Neuronal stem cell (in vitro differentiated cells): ENCODE measurements around the gene SOX13.
"Not testable (repeated sequence)": the region's sequence is repeated elsewhere in the genome, so short reads cannot be mapped to it uniquely, and the experiment has no call there.

ENCODE experiments used
- DNase-seq: peaks from one replicate; pipeline ENCODE4 v3.0.0-alpha.2; 2013; ENCODE audit warnings: low spot score
- H2AFZ ChIP-seq: one replicate; pipeline ENCODE4 v1.6.1; 2013; ENCODE audit warnings: mild to moderate bottlenecking, low read length, inconsistent platforms
- H2AK5ac ChIP-seq: 2 replicates; pipeline ENCODE4 v1.6.1; 2013; ENCODE audit warnings: low read depth, mild to moderate bottlenecking, inconsistent platforms, low read length, moderate library complexity, mixed read lengths
- H2BK120ac ChIP-seq: 2 replicates; pipeline ENCODE4 v1.6.1; 2013; ENCODE audit warnings: low read depth, mild to moderate bottlenecking, inconsistent platforms, low read length, moderate library complexity, mixed read lengths
- H2BK12ac ChIP-seq: one replicate; pipeline ENCODE4 v1.6.1; 2013; ENCODE audit warnings: low read length, inconsistent platforms
- H2BK15ac ChIP-seq: 2 replicates; pipeline ENCODE4 v1.6.1; 2013; ENCODE audit warnings: mild to moderate bottlenecking, low read length, inconsistent platforms, mixed read lengths
- H2BK5ac ChIP-seq: one replicate; pipeline ENCODE4 v1.6.1; 2013; ENCODE audit warnings: inconsistent platforms, mild to moderate bottlenecking, low read length, moderate library complexity
- H3K14ac ChIP-seq: one replicate; pipeline ENCODE4 v1.6.1; 2013; ENCODE audit warnings: low read length, inconsistent platforms
- H3K18ac ChIP-seq: 2 replicates; pipeline ENCODE4 v1.6.1; 2013; ENCODE audit warnings: low read length, inconsistent platforms
- H3K23ac ChIP-seq: 2 replicates; pipeline ENCODE4 v1.6.1; 2013; ENCODE audit warnings: low read depth, mild to moderate bottlenecking, mixed read lengths, low read length, inconsistent platforms; ENCODE audit not compliant: poor library complexity
- H3K27ac ChIP-seq: replicated peaks from 3 replicates; pipeline ENCODE4 v1.5.1; 2013; ENCODE audit warnings: low read length, inconsistent platforms
- H3K27me3 ChIP-seq, 3 experiments: 2 replicates each; pipeline ENCODE4 v1.6.1; 2013; ENCODE audit warnings: low read length in 3 of 3, mild to moderate bottlenecking in 2 of 3, inconsistent platforms in 1 of 3, low read depth in 1 of 3, mixed read lengths in 1 of 3, moderate library complexity in 1 of 3; ENCODE audit not compliant: control insufficient read depth in 3 of 3, insufficient read depth in 3 of 3
- H3K36me3 ChIP-seq, 2 donors: replicated peaks in 1 of 2; 2 replicates each; pipeline ENCODE4 v1.6.1; 2013; ENCODE audit warnings: low read length in 2 of 2; ENCODE audit not compliant: control insufficient read depth in 2 of 2, insufficient read depth in 2 of 2
- H3K4ac ChIP-seq: 2 replicates; pipeline ENCODE4 v1.6.1; 2013; ENCODE audit warnings: inconsistent platforms, mild to moderate bottlenecking, low read length, moderate library complexity
- H3K4me1 ChIP-seq, 2 donors: 1 replicate in 1 of 2; 2 replicates in 1 of 2; pipeline ENCODE4 v1.6.1; 2013; ENCODE audit warnings: low read length in 2 of 2, low read depth in 1 of 2; ENCODE audit not compliant: control insufficient read depth in 2 of 2, insufficient read depth in 1 of 2
- H3K4me2 ChIP-seq: one replicate; pipeline ENCODE4 v1.6.1; 2013; ENCODE audit warnings: mild to moderate bottlenecking, low read length, inconsistent platforms; ENCODE audit not compliant: insufficient read depth, poor library complexity, severe bottlenecking
- H3K4me3 ChIP-seq, 2 donors: 2 replicates each; pipeline ENCODE4 v1.5.1; 2013; ENCODE audit warnings: low read length in 2 of 2, mild to moderate bottlenecking in 2 of 2, inconsistent platforms in 1 of 2, moderate library complexity in 1 of 2
- H3K79me1 ChIP-seq: one replicate; pipeline ENCODE4 v1.6.1; 2013; ENCODE audit warnings: low read depth, mild to moderate bottlenecking, inconsistent platforms, low read length, moderate library complexity
- H3K9ac ChIP-seq: one replicate; pipeline ENCODE4 v1.6.1; 2013; ENCODE audit warnings: mild to moderate bottlenecking, low read depth, low read length, inconsistent platforms; ENCODE audit not compliant: poor library complexity
- H3K9me3 ChIP-seq, 2 donors: replicated peaks in 1 of 2; 2 replicates each; pipeline versions ENCODE3 to v1.6.1; 2013; ENCODE audit warnings: low read length in 2 of 2, mild to moderate bottlenecking in 2 of 2, inconsistent platforms in 1 of 2, low read depth in 1 of 2, mixed read lengths in 1 of 2, moderate library complexity in 1 of 2; ENCODE audit not compliant: control insufficient read depth in 2 of 2, insufficient read depth in 1 of 2
- H4K8ac ChIP-seq: one replicate; pipeline ENCODE4 v1.6.1; 2013; ENCODE audit warnings: low read depth, mild to moderate bottlenecking, inconsistent platforms, low read length, moderate library complexity
- H4K91ac ChIP-seq: one replicate; pipeline ENCODE4 v1.6.1; 2013; ENCODE audit warnings: low read length, low read depth, mild to moderate bottlenecking, inconsistent platforms; ENCODE audit not compliant: poor library complexity
- WGBS, 2 donors: extraction: QIAGEN DNeasy Blood & Tissue Kit; methylation state at CpG; one replicate each; pipeline ENCODE4 v1.1.7; 2013; ENCODE audit warnings: missing lambda C conversion rate in 2 of 2, mixed read lengths in 1 of 2; ENCODE audit not compliant: insufficient read length in 2 of 2, insufficient replicate concordance in 1 of 2; ENCODE audit errors: extremely low coverage in 2 of 2; 5-methylcytosine and 5-hydroxymethylcytosine counted together

Gene SOX13

DNA sequence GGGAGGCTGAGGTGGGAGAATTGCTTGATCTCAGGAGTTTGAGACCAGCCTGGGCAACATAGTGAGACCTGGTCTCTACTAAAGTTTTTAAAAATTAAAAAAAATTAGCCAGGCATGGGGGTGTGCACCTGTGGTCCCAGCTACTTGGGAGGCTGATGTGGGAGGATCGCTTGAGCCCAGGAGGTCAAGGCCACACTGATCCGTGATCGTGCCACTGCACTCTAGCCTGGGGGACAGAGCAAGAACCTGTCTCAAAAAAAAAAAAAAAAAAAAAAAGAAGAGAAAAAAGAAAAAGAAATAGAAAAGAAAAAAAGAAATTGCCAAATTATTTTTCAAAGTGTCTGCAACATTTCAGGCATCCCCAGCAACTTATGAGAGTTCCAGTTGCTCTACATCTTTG is 24.1 kb upstream of the SOX13 start:
- H3K9me3 ChIP-seq, H2BK5ac ChIP-seq, H2BK12ac ChIP-seq, H3K79me1 ChIP-seq, H3K27ac ChIP-seq, H3K14ac ChIP-seq, H2AK5ac ChIP-seq, H3K4ac ChIP-seq, H3K4me3 ChIP-seq, H3K4me2 ChIP-seq, H4K91ac ChIP-seq, H2AFZ ChIP-seq, H3K27me3 ChIP-seq, H3K18ac ChIP-seq, H2BK15ac ChIP-seq, DNase-seq, H2BK120ac ChIP-seq, H3K4me1 ChIP-seq, H3K36me3 ChIP-seq, H4K8ac ChIP-seq, H3K9ac ChIP-seq, H3K23ac ChIP-seq: not testable (repeated sequence)
- no CpG with 5 or more reads among the region's 3 CpGs for WGBS, 2 donors

GRCh38 chr1:204051258-204051657 is 21.7 kb upstream of the SOX13 start:
- H4K8ac ChIP-seq = no peak overlapping the region
- H3K79me1 ChIP-seq = no peaks in the 10 kb centered on the region
- no peaks in the 10 kb centered on the region for H3K36me3 ChIP-seq
- H3K27ac ChIP-seq = no peak overlapping the region
- no peak overlapping the region for H4K91ac ChIP-seq
- no peak overlapping the region for H3K14ac ChIP-seq
- no peak overlapping the region for H3K4ac ChIP-seq
- no peak overlapping the region for H3K9ac ChIP-seq
- no peak overlapping the region for H2AK5ac ChIP-seq
- H3K18ac ChIP-seq = no peak overlapping the region
- no peaks in the 10 kb centered on the region for H3K27me3 ChIP-seq
- no peak for DNase-seq
- no peak overlapping the region for H2BK12ac ChIP-seq
- peaks cover 2 to 3% of the 10 kb centered on the region in 2 donors for H3K4me1 ChIP-seq
- H3K23ac ChIP-seq = no peak overlapping the region
- H3K4me2 ChIP-seq = no peak overlapping the region
- no CpG with 5 or more reads among the region's 5 CpGs for WGBS, 2 donors
- no peak overlapping the region for H2AFZ ChIP-seq
- no peaks in the 10 kb centered on the region for H3K9me3 ChIP-seq
- H2BK120ac ChIP-seq = no peak overlapping the region
- no peak overlapping the region for H2BK15ac ChIP-seq
- no peak overlapping the region for H3K4me3 ChIP-seq
- H2BK5ac ChIP-seq = no peak overlapping the region

- H3K4me3 ChIP-seq = no peak overlapping the region
- no peak overlapping the region for H3K4ac ChIP-seq
- H3K79me1 ChIP-seq = no peaks in the 10 kb centered on the region
- H3K23ac ChIP-seq = no peak overlapping the region
- no peak overlapping the region for H2AK5ac ChIP-seq
- no peaks in the 10 kb centered on the region for H3K27me3 ChIP-seq
- no peak overlapping the region for H2AFZ ChIP-seq
- H4K91ac ChIP-seq = no peak overlapping the region
- H3K9ac ChIP-seq = no peak overlapping the region
- no peak for DNase-seq
- no peak overlapping the region for H3K4me2 ChIP-seq
- no peak overlapping the region for H2BK12ac ChIP-seq
- H3K4me1 ChIP-seq = peaks cover 0 to 2% of the 10 kb centered on the region in 2 donors
- H4K8ac ChIP-seq = no peak overlapping the region
- H3K18ac ChIP-seq = no peak overlapping the region
- no peak overlapping the region for H2BK120ac ChIP-seq
- H3K14ac ChIP-seq = no peak overlapping the region
- H2BK5ac ChIP-seq = no peak overlapping the region
- H2BK15ac ChIP-seq = no peak overlapping the region
- H3K27ac ChIP-seq = no peak overlapping the region
- no peaks in the 10 kb centered on the region for H3K36me3 ChIP-seq
- H3K9me3 ChIP-seq = no peaks in the 10 kb centered on the region
Observed at GRCh38 chr1:204051718-204052117, 21.2 kb upstream of the SOX13 start.

DNA sequence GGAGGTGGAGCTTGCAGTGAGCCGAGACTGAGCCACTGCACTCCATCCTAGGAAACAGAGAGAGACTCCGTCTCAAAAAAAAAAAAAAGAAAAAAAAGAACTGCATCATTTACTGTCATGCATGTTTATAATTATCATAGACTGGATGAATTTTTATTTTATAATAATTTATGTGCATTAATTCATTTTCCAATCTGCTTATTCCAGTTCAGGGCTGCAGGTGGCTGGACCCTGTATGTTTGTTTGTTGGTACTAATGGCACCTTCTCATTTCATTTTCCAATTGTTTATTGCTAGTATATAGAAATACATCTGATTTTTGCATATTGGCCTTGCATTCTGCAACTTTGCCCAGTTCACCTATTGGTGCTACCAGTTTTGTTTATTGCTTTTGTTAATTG is 19.0 kb upstream of the SOX13 start:
- H2BK120ac ChIP-seq = no peak overlapping the region
- H2AFZ ChIP-seq = no peak overlapping the region
- H2BK15ac ChIP-seq = no peak overlapping the region
- H2BK5ac ChIP-seq = no peak overlapping the region
- H3K4ac ChIP-seq = no peak overlapping the region
- H3K9ac ChIP-seq = no peak overlapping the region
- H3K18ac ChIP-seq = no peak overlapping the region
- no CpG with 5 or more reads among the region's 2 CpGs for WGBS, 2 donors
- H3K23ac ChIP-seq = no peak overlapping the region
- H2AK5ac ChIP-seq = no peak overlapping the region
- DNase-seq = no peak
- H4K8ac ChIP-seq = no peak overlapping the region
- no peaks in the 10 kb centered on the region for H3K27me3 ChIP-seq
- no peaks in the 10 kb centered on the region for H3K9me3 ChIP-seq
- H3K4me3 ChIP-seq = no peak overlapping the region
- H4K91ac ChIP-seq = no peak overlapping the region
- H3K27ac ChIP-seq = no peak overlapping the region
- no peaks in the 10 kb centered on the region for H3K36me3 ChIP-seq
- peaks cover 0 to 2% of the 10 kb centered on the region in 2 donors for H3K4me1 ChIP-seq
- H3K79me1 ChIP-seq = no peaks in the 10 kb centered on the region
- H3K14ac ChIP-seq = no peak overlapping the region
- H2BK12ac ChIP-seq = no peak overlapping the region
- no peak overlapping the region for H3K4me2 ChIP-seq
